SU-DHL-6 (cell line): ENCODE measurements around the gene GIPC3.

Experiments
- EZH2phosphoT487 ChIP-seq: fragments of 200-600 bp; sonication (generic), shearing (Covaris generic); conservative IDR thresholded peaks from 2 replicates; pipeline ENCODE4 v1.6.1; 2018; ENCODE audit warnings: mild to moderate bottlenecking, antibody characterized with exemption, low read length, moderate library complexity, mixed read lengths
- TF ChIP-seq, protein P1 (sequence below): fragments of 200-600 bp; sonication (generic); IDR thresholded peaks from one replicate; pipeline ENCODE4 v1.5.1; 2017; ENCODE audit warnings: antibody characterized with exemption, mild to moderate bottlenecking, low read length, moderate library complexity; ENCODE audit not compliant: insufficient read depth, poor library complexity, severe bottlenecking

DNA sequence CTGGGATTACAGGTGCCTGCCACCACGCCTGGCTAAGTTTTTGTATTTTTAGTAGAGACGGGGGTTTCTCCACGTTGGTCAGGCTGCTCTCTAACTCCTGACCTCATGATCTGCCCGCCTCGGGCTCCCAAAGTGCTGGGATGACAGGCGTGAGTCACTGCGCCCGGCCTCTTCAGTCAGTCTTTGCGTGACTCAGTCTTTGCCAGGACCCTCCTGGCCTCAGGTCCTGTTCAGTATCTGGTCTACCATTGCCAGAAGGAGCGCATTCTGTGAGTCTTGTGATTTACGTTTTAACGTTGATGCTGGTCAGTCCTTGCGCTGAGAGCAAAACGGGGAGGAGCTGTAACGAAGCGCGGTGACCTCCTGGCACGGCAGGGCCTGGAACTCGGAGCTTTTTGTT lies 20.1 kb upstream of the GIPC3 start:
- TF ChIP-seq, protein P1, sequence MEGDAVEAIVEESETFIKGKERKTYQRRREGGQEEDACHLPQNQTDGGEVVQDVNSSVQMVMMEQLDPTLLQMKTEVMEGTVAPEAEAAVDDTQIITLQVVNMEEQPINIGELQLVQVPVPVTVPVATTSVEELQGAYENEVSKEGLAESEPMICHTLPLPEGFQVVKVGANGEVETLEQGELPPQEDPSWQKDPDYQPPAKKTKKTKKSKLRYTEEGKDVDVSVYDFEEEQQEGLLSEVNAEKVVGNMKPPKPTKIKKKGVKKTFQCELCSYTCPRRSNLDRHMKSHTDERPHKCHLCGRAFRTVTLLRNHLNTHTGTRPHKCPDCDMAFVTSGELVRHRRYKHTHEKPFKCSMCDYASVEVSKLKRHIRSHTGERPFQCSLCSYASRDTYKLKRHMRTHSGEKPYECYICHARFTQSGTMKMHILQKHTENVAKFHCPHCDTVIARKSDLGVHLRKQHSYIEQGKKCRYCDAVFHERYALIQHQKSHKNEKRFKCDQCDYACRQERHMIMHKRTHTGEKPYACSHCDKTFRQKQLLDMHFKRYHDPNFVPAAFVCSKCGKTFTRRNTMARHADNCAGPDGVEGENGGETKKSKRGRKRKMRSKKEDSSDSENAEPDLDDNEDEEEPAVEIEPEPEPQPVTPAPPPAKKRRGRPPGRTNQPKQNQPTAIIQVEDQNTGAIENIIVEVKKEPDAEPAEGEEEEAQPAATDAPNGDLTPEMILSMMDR = no peak
- TF ChIP-seq EZH2phosphoT487 = no peak
